Prostate gland (tissue), 2 donors: Measurements from ENCODE around the gene CEP85L. TPM values are rescaled to one million over a fixed set of nuclear protein-coding genes. Genes with fewer than 3 reads are reported as not detected.

Experiments
- DNase-seq: peaks from one replicate; pipeline ENCODE4 v3.0.0-alpha.2; 2019; ENCODE audit warnings: low spot score
- H3K27ac ChIP-seq, 2 donors: fragments of 200-600 bp; sonication (generic); 2 replicates each; pipeline ENCODE4 v1.5.1; 2017 to 2019
- H3K27me3 ChIP-seq: fragments of 200-600 bp; sonication (generic); replicated peaks from 2 replicates; pipeline ENCODE4 v1.5.1; 2019; ENCODE audit not compliant: insufficient read depth
- H3K36me3 ChIP-seq, 2 donors: fragments of 200-600 bp; sonication (generic); 1 replicate in 1 of 2; 2 replicates in 1 of 2; pipeline versions ENCODE4 v1.5.1 to v1.8.1; 2017 to 2019
- H3K4me1 ChIP-seq: fragments of 200-600 bp; sonication (generic); replicated peaks from 2 replicates; pipeline ENCODE4 v1.5.1; 2019
- H3K4me3 ChIP-seq, 2 donors: fragments of 200-600 bp; sonication (generic); 2 replicates each; pipeline ENCODE4 v1.5.1; 2017 to 2019
- H3K9me3 ChIP-seq: fragments of 200-600 bp; sonication (generic); 2 replicates; pipeline ENCODE4 v1.5.1; 2017
- CTCF ChIP-seq, 4 experiments: fragments of 200-600 bp in 2 of 4; fragments of 450-650 bp in 2 of 4; sonication (generic) in 2 of 4; IDR thresholded peaks; 1 replicate in 3 of 4; 2 replicates in 1 of 4; pipeline ENCODE4 v1.5.1; 2016 to 2019; ENCODE audit warnings: antibody characterized with exemption in 4 of 4, mild to moderate bottlenecking in 2 of 4, moderate library complexity in 2 of 4
- POLR2A ChIP-seq: fragments of 450-650 bp; IDR thresholded peaks from one replicate; pipeline ENCODE4 v1.6.1; 2016; ENCODE audit warnings: antibody characterized with exemption, mild to moderate bottlenecking
- POLR2AphosphoS5 ChIP-seq: sonication (generic); formaldehyde crosslinking; IDR thresholded peaks from one replicate; pipeline ENCODE4 v1.6.1; 2017; ENCODE audit warnings: antibody characterized with exemption
- intact Hi-C: fragments of 100-400 bp; cut with DNase I; formaldehyde crosslinking; loops from one replicate; pipeline ENCODE4 v1.14.2; 2022
- total RNA-seq, 2 donors: library from RNA; depleted of rRNA; stranded (reverse); fragments of >200 nt; gene quantifications; one replicate each; pipeline ENCODE4 v1.1.0, GENCODE V29; 2016

Gene CEP85L
- total RNA-seq, 2 donors from 2014 or later = 2.7 to 33.5 TPM

GRCh38 chr6:118419448-118420394 lies 231.7 kb downstream of the CEP85L start:
- no peaks in the 10 kb centered on the region for H3K4me1 ChIP-seq
- TF ChIP-seq POLR2A (no peak), POLR2AphosphoS5 (no peak), CTCF (IDR thresholded peaks at IDR 0.05) (no peak)
- no peak for DNase-seq
- no peaks in the 10 kb centered on the region for H3K27me3 ChIP-seq
- H3K27ac ChIP-seq = no peak overlapping the region
- no peaks in the 10 kb centered on the region for H3K9me3 ChIP-seq
- intact Hi-C loops = no loop called here
- no peaks in the 10 kb centered on the region for H3K36me3 ChIP-seq
- no peak overlapping the region for H3K4me3 ChIP-seq

Other genes starting within 250 kb of the CEP85L start
- gene PLN, start 103.3 kb downstream of the CEP85L start, total RNA-seq = 10 to 100 TPM; 13.3 to 23.5 TPM
- 10 to 100 TPM; 12.5 to 15.6 TPM for gene ASF1A, start 242.6 kb upstream of the CEP85L start, total RNA-seq